Stimulated activated naive CD8-positive, alpha-beta T cell treated with anti-CD3 and anti-CD28 coated beads, Interleukin-15, Interleukin-2, amounts not matched to agents 100 ng/mL and 50 ng/mL, for 24 hours (primary cell): Measurements from ENCODE around the gene PPFIBP2.

Source experiments
- H3K27ac Mint-ChIP-seq: one replicate; pipeline ENCODE4 v1.8.0; 2021; ENCODE audit warnings: mild to moderate bottlenecking, mixed read lengths
- H3K27me3 Mint-ChIP-seq: one replicate; pipeline ENCODE4 v1.8.0; 2021; ENCODE audit warnings: mixed read lengths
- H3K36me3 Mint-ChIP-seq: one replicate; pipeline ENCODE4 v1.8.0; 2021; ENCODE audit warnings: low read depth, mixed read lengths
- H3K4me1 Mint-ChIP-seq: one replicate; pipeline ENCODE4 v1.8.0; 2021; ENCODE audit warnings: low read depth, mixed read lengths
- H3K4me3 Mint-ChIP-seq: one replicate; pipeline ENCODE4 v1.8.0; 2021; ENCODE audit warnings: mild to moderate bottlenecking, mixed read lengths
- H3K9me3 Mint-ChIP-seq: one replicate; pipeline ENCODE4 v1.8.0; 2021; ENCODE audit warnings: mixed read lengths

Gene PPFIBP2

GRCh38 chr11:7581021-7581590 is 67.3 kb downstream of the PPFIBP2 start:
- peaks cover 4% of the 10 kb centered on the region for H3K36me3 Mint-ChIP-seq
- H3K27me3 Mint-ChIP-seq: peaks cover 20% of the 10 kb centered on the region
- no peaks in the 10 kb centered on the region for H3K9me3 Mint-ChIP-seq
- no peak overlapping the region for H3K27ac Mint-ChIP-seq
- peaks cover 30% of the 10 kb centered on the region for H3K4me1 Mint-ChIP-seq
- H3K4me3 Mint-ChIP-seq: no peak overlapping the region

- no peaks in the 10 kb centered on the region for H3K9me3 Mint-ChIP-seq
Measured at GRCh38 chr11:7582338-7582985, 68.7 kb downstream of the PPFIBP2 start.

GRCh38 chr11:7583248-7583647 is 69.4 kb downstream of the PPFIBP2 start:
- Mint-ChIP-seq H3K27ac (no peak overlapping the region), H3K9me3 (no peaks in the 10 kb centered on the region)

More at GRCh38 chr11:7582338-7582985, 68.7 kb downstream of the PPFIBP2 start:
- H3K4me3 Mint-ChIP-seq: no peak overlapping the region
- peaks cover 14% of the 10 kb centered on the region for H3K27me3 Mint-ChIP-seq
- H3K27ac Mint-ChIP-seq: no peak overlapping the region
- H3K4me1 Mint-ChIP-seq: peaks cover 19% of the 10 kb centered on the region
- peaks cover 4% of the 10 kb centered on the region for H3K36me3 Mint-ChIP-seq

GRCh38 chr11:7584910-7585309 is 71.1 kb downstream of the PPFIBP2 start:
- H3K4me3 Mint-ChIP-seq: no peak overlapping the region

More at GRCh38 chr11:7583248-7583647, 69.4 kb downstream of the PPFIBP2 start:
- peaks cover 11% of the 10 kb centered on the region for H3K4me1 Mint-ChIP-seq
- H3K4me3 Mint-ChIP-seq: no peak overlapping the region
- H3K36me3 Mint-ChIP-seq: peaks cover 4% of the 10 kb centered on the region
- peaks cover 6% of the 10 kb centered on the region for H3K27me3 Mint-ChIP-seq

GRCh38 chr11:7585816-7586215 is 72.0 kb downstream of the PPFIBP2 start:
- H3K36me3 Mint-ChIP-seq: peaks cover 10% of the 10 kb centered on the region

More at GRCh38 chr11:7584910-7585309, 71.1 kb downstream of the PPFIBP2 start:
- Mint-ChIP-seq H3K4me1 (peaks cover 6% of the 10 kb centered on the region), H3K36me3 (peaks cover 8% of the 10 kb centered on the region), H3K27ac (no peak overlapping the region), H3K9me3 (no peaks in the 10 kb centered on the region), H3K27me3 (no peaks in the 10 kb centered on the region)

GRCh38 chr11:7586376-7586775 is 72.6 kb downstream of the PPFIBP2 start:
- H3K9me3 Mint-ChIP-seq: no peaks in the 10 kb centered on the region
- peaks cover 6% of the 10 kb centered on the region for H3K4me1 Mint-ChIP-seq
- peaks cover 12% of the 10 kb centered on the region for H3K36me3 Mint-ChIP-seq
- no peaks in the 10 kb centered on the region for H3K27me3 Mint-ChIP-seq
- H3K27ac Mint-ChIP-seq: no peak overlapping the region
- H3K4me3 Mint-ChIP-seq: no peak overlapping the region

More at GRCh38 chr11:7585816-7586215, 72.0 kb downstream of the PPFIBP2 start:
- Mint-ChIP-seq H3K27ac (no peak overlapping the region), H3K4me3 (no peak overlapping the region), H3K9me3 (no peaks in the 10 kb centered on the region), H3K4me1 (peaks cover 6% of the 10 kb centered on the region), H3K27me3 (no peaks in the 10 kb centered on the region)

- Mint-ChIP-seq H3K27ac (no peak overlapping the region), H3K4me1 (peaks cover 17% of the 10 kb centered on the region), H3K27me3 (no peaks in the 10 kb centered on the region)
Measured at GRCh38 chr11:7587712-7588111, 73.9 kb downstream of the PPFIBP2 start.

GRCh38 chr11:7589861-7590260 is 76.1 kb downstream of the PPFIBP2 start:
- H3K9me3 Mint-ChIP-seq: no peaks in the 10 kb centered on the region
- no peak overlapping the region for H3K27ac Mint-ChIP-seq
- H3K36me3 Mint-ChIP-seq: peaks cover 11% of the 10 kb centered on the region
- H3K4me1 Mint-ChIP-seq: peaks cover 18% of the 10 kb centered on the region
- H3K4me3 Mint-ChIP-seq: no peak overlapping the region
- no peaks in the 10 kb centered on the region for H3K27me3 Mint-ChIP-seq

More at GRCh38 chr11:7587712-7588111, 73.9 kb downstream of the PPFIBP2 start:
- no peak overlapping the region for H3K4me3 Mint-ChIP-seq
- H3K36me3 Mint-ChIP-seq: peaks cover 12% of the 10 kb centered on the region
- H3K9me3 Mint-ChIP-seq: no peaks in the 10 kb centered on the region

GRCh38 chr11:7590529-7590928 is 76.7 kb downstream of the PPFIBP2 start:
- no peaks in the 10 kb centered on the region for H3K9me3 Mint-ChIP-seq
- H3K36me3 Mint-ChIP-seq: peaks cover 9% of the 10 kb centered on the region
- no peaks in the 10 kb centered on the region for H3K27me3 Mint-ChIP-seq
- peaks cover 18% of the 10 kb centered on the region for H3K4me1 Mint-ChIP-seq
- H3K4me3 Mint-ChIP-seq: no peak overlapping the region
- no peak overlapping the region for H3K27ac Mint-ChIP-seq

- Mint-ChIP-seq H3K27me3 (no peaks in the 10 kb centered on the region), H3K27ac (no peak overlapping the region), H3K36me3 (peaks cover 9% of the 10 kb centered on the region), H3K9me3 (no peaks in the 10 kb centered on the region), H3K4me3 (no peak overlapping the region), H3K4me1 (peaks cover 18% of the 10 kb centered on the region)
Measured at GRCh38 chr11:7591107-7591894, 77.5 kb downstream of the PPFIBP2 start.

- Mint-ChIP-seq H3K9me3 (no peaks in the 10 kb centered on the region), H3K36me3 (peaks cover 9% of the 10 kb centered on the region), H3K27ac (no peak overlapping the region), H3K4me1 (peaks cover 18% of the 10 kb centered on the region), H3K4me3 (no peak overlapping the region), H3K27me3 (no peaks in the 10 kb centered on the region)
Measured at GRCh38 chr11:7591987-7592386, 78.2 kb downstream of the PPFIBP2 start.

- peaks cover 9% of the 10 kb centered on the region for H3K36me3 Mint-ChIP-seq
- no peaks in the 10 kb centered on the region for H3K27me3 Mint-ChIP-seq
- H3K4me1 Mint-ChIP-seq: peaks cover 18% of the 10 kb centered on the region
- no peak overlapping the region for H3K27ac Mint-ChIP-seq
- no peak overlapping the region for H3K4me3 Mint-ChIP-seq
- no peaks in the 10 kb centered on the region for H3K9me3 Mint-ChIP-seq
Measured at GRCh38 chr11:7592711-7593110, 78.9 kb downstream of the PPFIBP2 start.

GRCh38 chr11:7593481-7593880 is 79.7 kb downstream of the PPFIBP2 start:
- Mint-ChIP-seq H3K36me3 (peaks cover 8% of the 10 kb centered on the region), H3K4me3 (no peak overlapping the region), H3K9me3 (no peaks in the 10 kb centered on the region), H3K4me1 (peaks cover 18% of the 10 kb centered on the region), H3K27me3 (no peaks in the 10 kb centered on the region), H3K27ac (no peak overlapping the region)

- Mint-ChIP-seq H3K27me3 (no peaks in the 10 kb centered on the region), H3K27ac (no peak overlapping the region), H3K36me3 (peaks cover 4% of the 10 kb centered on the region)
Measured at GRCh38 chr11:7595016-7595866, 81.4 kb downstream of the PPFIBP2 start.

More at GRCh38 chr11:7595016-7595866, 81.4 kb downstream of the PPFIBP2 start:
- H3K4me1 Mint-ChIP-seq: peaks cover 18% of the 10 kb centered on the region
- H3K4me3 Mint-ChIP-seq: no peak overlapping the region
- H3K9me3 Mint-ChIP-seq: no peaks in the 10 kb centered on the region
